Transverse colon (tissue), 4 donors: ENCODE measurements around the gene NUP93.

ENCODE experiments used
- POLR2AphosphoS5 ChIP-seq, 3 donors: sonication (generic); formaldehyde crosslinking; IDR thresholded peaks; one replicate each; pipeline ENCODE4 v1.6.1; 2016; ENCODE audit warnings: antibody characterized with exemption in 3 of 3
- TF ChIP-seq, protein P1 (sequence below), 5 experiments: fragments of 200-600 bp in 3 of 5; fragments of 450-650 bp in 2 of 5; sonication (generic) in 3 of 5; IDR thresholded peaks; 1 replicate in 2 of 5; 2 replicates in 3 of 5; pipeline ENCODE4 v1.5.1; 2016 to 2017; ENCODE audit warnings: antibody characterized with exemption in 5 of 5, inconsistent platforms in 3 of 5, mild to moderate bottlenecking in 2 of 5, moderate library complexity in 1 of 5

DNA sequence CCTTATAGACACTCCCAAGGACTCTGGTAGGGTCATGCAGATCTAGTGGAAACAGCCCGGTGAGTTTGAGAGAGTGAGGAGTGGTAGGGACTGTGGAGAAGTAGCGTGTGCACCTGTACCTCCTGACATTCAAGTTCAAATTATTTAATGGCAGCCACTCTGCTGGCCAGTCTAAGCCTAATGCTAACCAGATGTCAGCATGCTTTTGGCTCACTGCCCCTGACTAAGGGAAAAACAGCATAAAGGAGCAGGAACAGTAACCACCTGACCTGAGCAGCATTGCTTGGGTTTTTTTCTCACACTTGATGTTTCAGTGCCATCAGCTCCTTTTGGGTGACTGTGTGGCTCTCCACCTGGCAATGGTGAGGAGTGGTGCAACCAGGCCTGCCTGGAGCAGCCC is 111.3 kb downstream of the NUP93 start:
- no peak for TF ChIP-seq POLR2AphosphoS5 (IDR thresholded peaks at IDR 0.05)
- TF ChIP-seq, protein P1, sequence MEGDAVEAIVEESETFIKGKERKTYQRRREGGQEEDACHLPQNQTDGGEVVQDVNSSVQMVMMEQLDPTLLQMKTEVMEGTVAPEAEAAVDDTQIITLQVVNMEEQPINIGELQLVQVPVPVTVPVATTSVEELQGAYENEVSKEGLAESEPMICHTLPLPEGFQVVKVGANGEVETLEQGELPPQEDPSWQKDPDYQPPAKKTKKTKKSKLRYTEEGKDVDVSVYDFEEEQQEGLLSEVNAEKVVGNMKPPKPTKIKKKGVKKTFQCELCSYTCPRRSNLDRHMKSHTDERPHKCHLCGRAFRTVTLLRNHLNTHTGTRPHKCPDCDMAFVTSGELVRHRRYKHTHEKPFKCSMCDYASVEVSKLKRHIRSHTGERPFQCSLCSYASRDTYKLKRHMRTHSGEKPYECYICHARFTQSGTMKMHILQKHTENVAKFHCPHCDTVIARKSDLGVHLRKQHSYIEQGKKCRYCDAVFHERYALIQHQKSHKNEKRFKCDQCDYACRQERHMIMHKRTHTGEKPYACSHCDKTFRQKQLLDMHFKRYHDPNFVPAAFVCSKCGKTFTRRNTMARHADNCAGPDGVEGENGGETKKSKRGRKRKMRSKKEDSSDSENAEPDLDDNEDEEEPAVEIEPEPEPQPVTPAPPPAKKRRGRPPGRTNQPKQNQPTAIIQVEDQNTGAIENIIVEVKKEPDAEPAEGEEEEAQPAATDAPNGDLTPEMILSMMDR (IDR thresholded peaks at IDR 0.05), result no peak
